ENCODE data around the gene PCDHA5. TPM values are rescaled to one million over a fixed set of nuclear protein-coding genes. Genes with fewer than 3 reads are reported as not detected.

Gene PCDHA5
- total RNA-seq (2022; extraction: Qiagen RNA extraction; ENCODE audit: low read depth) = 0.46 to 1.0 TPM (median 0.75 TPM) in 5 replicates

GRCh38 chr5:140821375-140822280 is at the start of gene PCDHA5:
Gene PCDHA5, plus strand, starts transcription at chr5:140821613.

GRCh38 chr5:140785905-140786686 is 35.3 kb upstream of the PCDHA5 start, which contains the start of gene PCDHA1:
Gene PCDHA1, plus strand, starts transcription at chr5:140786140.

DNA sequence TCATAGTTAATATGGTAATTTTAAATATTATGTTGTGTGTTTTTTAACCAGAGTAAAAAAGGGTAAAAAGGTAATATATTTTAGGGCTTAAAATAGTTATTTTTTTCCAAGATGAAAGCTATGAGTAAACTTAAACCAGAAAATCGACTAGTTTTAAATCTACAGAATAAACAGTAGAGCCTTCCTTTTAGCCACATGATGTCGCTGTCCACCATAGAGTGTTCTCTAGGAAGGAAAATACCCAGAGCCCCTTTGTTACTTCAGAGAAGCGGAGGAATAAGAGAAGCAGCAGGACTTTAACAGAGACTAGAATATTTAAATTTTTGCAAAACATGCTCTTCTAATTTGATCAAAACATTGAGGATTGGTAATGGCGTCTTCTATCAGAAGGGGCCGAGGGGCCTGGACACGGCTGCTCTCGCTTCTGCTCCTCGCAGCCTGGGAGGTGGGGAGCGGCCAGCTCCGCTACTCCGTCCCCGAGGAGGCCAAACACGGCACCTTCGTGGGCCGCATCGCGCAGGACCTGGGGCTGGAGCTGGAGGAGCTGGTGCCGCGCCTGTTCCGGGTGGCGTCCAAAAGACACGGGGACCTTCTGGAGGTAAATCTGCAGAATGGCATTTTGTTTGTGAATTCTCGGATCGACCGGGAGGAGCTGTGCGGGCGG is 26.7 kb upstream of the PCDHA5 start, which contains the start of gene PCDHA2:
Gene PCDHA2 (plus strand): TSS at position 258 of the 664 bp plus-strand sequence.

GRCh38 chr5:140800816-140801493 is 20.5 kb upstream of the PCDHA5 start, which contains the start of gene PCDHA3:
Gene PCDHA3, plus strand, starts transcription at chr5:140801057.

GRCh38 chr5:140806834-140807775 is 14.3 kb upstream of the PCDHA5 start, which contains the start of gene PCDHA4:
Gene PCDHA4, plus strand, starts transcription at chr5:140807068.

DNA sequence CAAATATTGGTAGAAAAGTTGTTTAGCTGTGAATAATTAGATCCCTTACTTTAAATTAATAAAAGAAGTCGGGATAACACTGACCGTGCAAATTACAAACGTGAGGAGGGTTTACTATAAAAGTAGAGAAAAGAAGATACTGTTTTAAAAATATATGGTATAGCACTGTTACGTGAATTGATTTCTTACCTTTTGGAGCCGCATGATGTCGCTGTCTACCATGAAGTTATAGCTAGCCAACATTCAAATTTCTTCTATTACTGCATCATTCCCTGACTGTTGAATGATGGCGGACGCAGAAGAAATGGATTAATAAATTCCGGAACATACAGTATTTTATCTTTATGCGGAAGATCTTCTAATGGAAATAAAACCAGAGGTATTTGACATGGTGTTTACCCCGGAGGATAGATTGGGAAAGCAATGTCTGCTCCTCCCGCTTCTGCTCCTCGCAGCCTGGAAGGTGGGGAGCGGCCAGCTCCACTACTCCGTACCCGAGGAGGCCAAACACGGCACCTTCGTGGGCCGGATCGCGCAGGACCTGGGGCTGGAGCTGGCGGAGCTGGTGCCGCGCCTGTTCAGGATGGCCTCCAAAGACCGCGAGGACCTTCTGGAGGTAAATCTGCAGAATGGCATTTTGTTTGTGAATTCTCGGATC is 6.4 kb downstream of the PCDHA5 start, which contains the start of gene PCDHA6:
Gene PCDHA6 (plus strand): TSS at position 257 of the 658 bp plus-strand sequence. CDS start 132 bp downstream, at position 389.

DNA sequence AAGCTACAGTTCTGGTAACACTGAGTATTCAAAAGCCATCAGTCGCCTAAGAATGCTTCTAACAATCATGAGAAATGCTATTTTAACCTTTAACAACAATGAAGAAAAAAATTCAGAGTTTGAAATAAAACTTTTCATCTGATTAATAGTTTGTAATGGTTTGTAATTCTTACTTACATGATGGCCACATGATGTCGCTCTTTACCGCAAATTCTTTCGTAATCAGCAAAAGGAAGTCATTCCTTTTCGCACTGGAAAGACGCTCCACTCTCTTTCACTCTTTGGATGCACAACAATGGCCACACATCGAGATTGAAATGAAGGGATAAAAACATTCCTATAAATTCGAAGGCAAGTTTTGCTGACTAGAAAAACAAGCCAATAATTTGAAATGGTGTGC is 12.6 kb downstream of the PCDHA5 start, which contains the start of gene PCDHA7:
Gene PCDHA7 (plus strand): TSS at position 277 of the 400 bp plus-strand sequence. CDS start 115 bp downstream, at position 392.

DNA sequence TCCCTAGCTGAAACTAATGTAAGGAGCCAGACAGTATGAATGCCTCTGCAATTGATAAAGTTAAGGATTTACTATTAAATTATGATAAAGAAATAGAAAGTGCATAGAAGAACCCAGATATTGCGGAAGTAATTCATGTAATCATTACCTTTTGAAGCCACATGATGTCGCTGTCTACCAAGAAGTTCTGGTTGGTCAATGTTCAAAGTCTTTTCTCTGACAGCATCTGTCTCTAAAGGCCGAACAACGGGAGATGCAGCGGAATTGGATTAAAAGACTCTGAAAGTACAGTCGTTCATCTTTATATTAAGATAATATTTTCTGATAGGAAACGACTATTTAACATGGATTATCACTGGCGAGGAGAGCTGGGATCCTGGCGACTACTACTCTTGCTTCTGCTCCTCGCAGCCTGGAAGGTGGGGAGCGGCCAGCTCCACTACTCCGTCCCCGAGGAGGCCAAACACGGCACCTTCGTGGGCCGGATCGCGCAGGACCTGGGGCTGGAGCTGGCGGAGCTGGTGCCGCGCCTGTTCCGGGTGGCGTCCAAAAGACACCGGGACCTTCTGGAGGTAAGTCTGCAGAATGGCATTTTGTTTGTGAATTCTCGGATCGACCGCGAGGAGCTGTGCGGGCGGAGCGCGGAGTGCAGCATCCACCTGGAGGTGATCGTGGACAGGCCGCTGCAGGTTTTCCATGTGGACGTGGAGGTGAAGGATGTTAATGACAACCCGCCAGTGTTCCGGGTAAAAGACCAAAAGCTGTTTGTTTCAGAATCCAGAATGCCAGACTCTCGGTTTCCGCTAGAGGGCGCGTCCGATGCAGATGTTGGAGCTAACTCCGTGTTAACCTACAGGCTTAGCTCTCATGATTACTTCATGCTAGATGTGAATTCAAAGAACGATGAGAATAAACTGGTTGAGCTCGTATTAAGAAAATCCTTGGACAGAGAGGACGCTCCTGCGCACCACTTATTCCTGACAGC is 19.9 kb downstream of the PCDHA5 start, which contains the start of gene PCDHA8:
Gene PCDHA8 (plus strand): TSS at position 210 of the 985 bp plus-strand sequence. CDS start 135 bp downstream, at position 345.

GRCh38 chr5:140848139-140849102 is 27.0 kb downstream of the PCDHA5 start, which contains the start of gene PCDHA9:
Gene PCDHA9, plus strand, starts transcription at chr5:140848382. Its CDS starts 114 bp downstream, at chr5:140848496.

GRCh38 chr5:140855772-140856674 is 34.6 kb downstream of the PCDHA5 start, which contains the start of gene PCDHA10:
Gene PCDHA10, plus strand, starts transcription at chr5:140855897. Its CDS starts 152 bp downstream, at chr5:140856049.

GRCh38 chr5:140868721-140869554 is 47.5 kb downstream of the PCDHA5 start, which contains the start of gene PCDHA11:
Gene PCDHA11, plus strand, starts transcription at chr5:140868957. Its CDS starts 147 bp downstream, at chr5:140869104.

